Choroid plexus epithelial cell (primary cell): ENCODE data around the gene DNAH11.

Experiments used
- DNase-seq: peaks from one replicate; pipeline ENCODE4 v3.0.0-alpha.2; 2010; ENCODE audit warnings: low read depth
- H3K4me3 ChIP-seq: 2 replicates; pipeline ENCODE4 v1.5.1; 2011; ENCODE audit warnings: low read depth, mild to moderate bottlenecking, control low read depth, low read length, moderate library complexity
- TF ChIP-seq, protein P1 (sequence below): conservative IDR thresholded peaks from 2 replicates; pipeline ENCODE4 v1.5.1; 2011; ENCODE audit warnings: low read depth, mild to moderate bottlenecking, control low read depth, inconsistent platforms, low read length, moderate library complexity

Gene DNAH11

DNA sequence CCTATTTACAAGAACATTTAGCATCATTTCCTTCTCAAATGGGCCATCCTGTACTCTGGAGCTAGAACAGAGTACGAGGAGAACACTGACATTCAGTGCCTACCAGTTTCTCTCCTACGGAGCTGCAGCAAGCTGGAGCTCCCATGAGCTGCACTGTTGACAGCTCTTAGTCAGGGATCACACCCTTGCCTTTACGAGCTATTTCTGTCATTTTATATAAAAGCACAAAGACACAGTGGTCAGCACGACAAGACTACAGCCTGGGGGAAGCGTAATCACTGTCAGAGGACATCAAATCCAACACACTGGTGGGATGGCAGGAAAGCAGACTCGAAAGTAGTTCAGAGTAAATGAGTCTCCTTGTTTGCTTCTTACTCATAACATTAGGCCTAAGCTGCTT, 400.1 kb downstream of the DNAH11 start:
- DNase-seq = peak; percentile 27
- no peak overlapping the region for H3K4me3 ChIP-seq
- TF ChIP-seq, protein P1, sequence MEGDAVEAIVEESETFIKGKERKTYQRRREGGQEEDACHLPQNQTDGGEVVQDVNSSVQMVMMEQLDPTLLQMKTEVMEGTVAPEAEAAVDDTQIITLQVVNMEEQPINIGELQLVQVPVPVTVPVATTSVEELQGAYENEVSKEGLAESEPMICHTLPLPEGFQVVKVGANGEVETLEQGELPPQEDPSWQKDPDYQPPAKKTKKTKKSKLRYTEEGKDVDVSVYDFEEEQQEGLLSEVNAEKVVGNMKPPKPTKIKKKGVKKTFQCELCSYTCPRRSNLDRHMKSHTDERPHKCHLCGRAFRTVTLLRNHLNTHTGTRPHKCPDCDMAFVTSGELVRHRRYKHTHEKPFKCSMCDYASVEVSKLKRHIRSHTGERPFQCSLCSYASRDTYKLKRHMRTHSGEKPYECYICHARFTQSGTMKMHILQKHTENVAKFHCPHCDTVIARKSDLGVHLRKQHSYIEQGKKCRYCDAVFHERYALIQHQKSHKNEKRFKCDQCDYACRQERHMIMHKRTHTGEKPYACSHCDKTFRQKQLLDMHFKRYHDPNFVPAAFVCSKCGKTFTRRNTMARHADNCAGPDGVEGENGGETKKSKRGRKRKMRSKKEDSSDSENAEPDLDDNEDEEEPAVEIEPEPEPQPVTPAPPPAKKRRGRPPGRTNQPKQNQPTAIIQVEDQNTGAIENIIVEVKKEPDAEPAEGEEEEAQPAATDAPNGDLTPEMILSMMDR = no peak

DNA sequence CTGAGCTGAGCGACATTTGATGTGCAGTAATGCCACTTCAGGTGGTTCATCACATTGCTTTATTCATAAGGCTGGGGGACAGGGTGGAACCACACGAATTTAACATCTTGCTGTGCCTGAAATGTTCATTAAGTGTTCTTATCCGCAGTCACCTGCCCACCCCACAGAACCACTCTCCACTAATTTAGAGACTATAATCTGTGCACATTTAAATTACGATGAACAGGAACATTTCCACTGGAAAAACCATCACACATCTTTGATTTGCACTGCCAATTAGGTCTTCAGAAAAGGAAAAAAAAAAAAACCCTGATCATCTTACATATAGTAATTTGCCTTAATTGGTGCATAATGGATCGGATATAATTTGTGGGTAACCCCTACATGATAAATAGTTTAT, 400.6 kb downstream of the DNAH11 start:
- H3K4me3 ChIP-seq = no peak overlapping the region
- TF ChIP-seq, protein P1 = no peak
- no peak for DNase-seq

DNA sequence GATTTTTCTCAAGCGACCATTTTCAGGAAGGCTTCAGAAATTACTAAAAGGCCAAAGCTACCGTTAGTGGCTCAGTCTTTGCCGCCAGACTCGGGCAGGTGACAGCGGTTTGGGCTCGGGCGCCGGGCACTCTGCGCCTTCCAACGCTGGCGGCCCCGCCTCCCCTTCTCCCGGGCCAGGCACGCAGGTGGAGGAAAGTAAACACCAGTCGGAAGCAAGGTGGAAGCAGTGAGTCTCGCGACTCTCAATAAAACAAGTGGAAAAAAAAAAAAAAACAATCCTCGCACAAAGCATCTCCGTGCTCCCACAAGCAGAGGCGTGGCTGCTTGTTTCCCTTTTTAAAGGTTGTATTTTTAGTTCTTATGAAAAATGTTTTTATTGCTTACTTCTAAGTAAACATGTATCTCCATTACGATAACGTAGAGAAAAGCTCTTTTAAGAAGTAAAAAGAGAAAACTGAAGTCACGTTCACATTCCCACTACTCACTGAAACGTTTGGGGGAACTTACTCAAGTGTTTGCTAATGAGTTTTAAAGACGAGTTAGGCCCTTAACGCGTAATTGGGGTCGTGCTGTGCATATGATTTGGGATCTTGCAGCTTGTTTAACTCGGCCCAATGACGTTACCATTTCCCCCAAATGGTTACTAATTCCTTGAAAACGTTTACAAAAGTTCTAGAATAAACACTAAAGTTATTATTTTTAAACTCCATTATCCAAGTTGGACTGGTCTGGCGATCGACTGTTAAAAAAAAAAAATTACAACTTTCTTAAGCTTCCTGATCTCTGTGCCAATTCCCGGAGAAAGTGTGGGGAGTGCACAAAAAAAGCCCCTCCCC, 402.0 kb downstream of the DNAH11 start:
- TF ChIP-seq, protein P1 = peak; percentile 30
- DNase-seq = peak; percentile 68
- peak overlapping the region; percentile 77 for H3K4me3 ChIP-seq

DNA sequence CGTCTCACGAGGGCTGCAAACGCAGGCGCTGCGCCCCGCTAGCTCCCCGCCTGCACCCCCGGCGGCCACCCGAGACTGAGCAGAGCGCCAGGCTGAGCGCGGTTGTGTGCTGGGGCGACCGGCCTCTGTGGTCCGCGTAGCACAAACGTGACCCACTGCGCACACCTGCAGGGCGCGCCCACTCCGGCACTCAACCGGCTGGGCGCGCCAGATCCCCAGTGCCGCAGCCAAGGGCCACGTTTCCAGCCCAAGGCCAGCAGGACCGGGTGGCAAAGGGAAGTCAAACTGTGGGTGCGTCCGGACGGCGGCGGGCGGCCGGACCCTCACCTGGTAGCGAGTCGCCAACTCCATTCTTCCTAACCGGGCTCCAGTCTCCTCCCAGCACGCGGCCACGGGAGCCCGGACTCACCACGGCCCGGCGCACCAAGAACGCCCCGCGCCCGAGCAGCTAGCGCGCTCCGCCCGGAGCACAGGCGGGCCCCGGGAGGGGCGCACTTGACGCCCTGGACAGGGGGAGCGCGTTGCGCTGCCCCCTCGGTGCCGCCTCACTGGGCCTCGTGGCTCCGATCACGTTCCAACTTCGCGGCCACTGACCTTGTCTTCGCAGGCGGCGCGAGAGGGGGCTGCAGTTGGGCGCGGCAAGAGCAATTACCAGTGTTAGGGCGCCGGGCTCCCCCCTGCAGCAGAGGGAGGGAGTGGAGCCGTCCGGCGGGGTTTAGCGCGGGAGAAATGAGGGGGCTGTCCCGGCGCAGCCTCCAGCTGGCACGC, 402.8 kb downstream of the DNAH11 start, which contains the start of gene CDCA7L:
Gene CDCA7L, minus strand, starts transcription at position 446 of the 768 bp plus-strand sequence. Its CDS starts 95 bp downstream, at position 351.
- peak; percentile 80 for DNase-seq
- TF ChIP-seq, protein P1 = no peak
- H3K4me3 ChIP-seq = peak within 1 kb of the TSS; percentile 77

GRCh38 chr7:21946222-21946709, 403.4 kb downstream of the DNAH11 start:
- DNase-seq = no peak
- peak overlapping the region; percentile 77 for H3K4me3 ChIP-seq

DNA sequence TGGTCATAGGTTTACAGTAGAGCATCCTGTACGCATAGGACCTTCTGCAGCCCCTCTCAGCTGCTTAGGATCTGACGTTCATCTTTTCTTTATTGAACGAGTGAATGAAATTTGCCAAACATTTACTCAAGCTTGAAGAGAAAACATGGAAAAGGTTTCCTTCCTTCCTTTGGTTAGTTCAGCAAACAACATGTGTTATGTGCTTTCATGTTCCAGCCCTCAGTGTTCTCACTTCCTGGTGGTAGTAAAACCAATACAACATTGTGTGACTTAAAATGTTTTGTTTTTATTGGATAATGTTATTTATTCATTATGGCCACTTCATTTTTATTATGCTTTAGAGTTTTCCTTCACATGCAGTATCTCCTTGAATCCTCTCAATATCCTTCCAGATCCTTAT, 404.2 kb downstream of the DNAH11 start:
- TF ChIP-seq, protein P1 = no peak
- H3K4me3 ChIP-seq = no peak overlapping the region
- no peak for DNase-seq

More at GRCh38 chr7:21946222-21946709, 403.4 kb downstream of the DNAH11 start:
- TF ChIP-seq, protein P1 = no peak
